SKM-1 treated with dmso at 0.1 percent for 144 hours (cell line): ENCODE measurements around the gene SCAPER.

ENCODE experiments used
- DNase-seq: peaks from one replicate; lab custom pipeline; 2025; ENCODE audit not compliant: unreplicated experiment; lab: John Stamatoyannopoulos, UW

The SCAPER gene

GRCh38 chr15:76678766-76679165 is 226.4 kb downstream of the SCAPER start:
- no peak for DNase-seq

GRCh38 chr15:76674883-76675282 is 230.3 kb downstream of the SCAPER start:
- DNase-seq: no peak

GRCh38 chr15:76669521-76670207 is 235.5 kb downstream of the SCAPER start:
- no peak for DNase-seq

GRCh38 chr15:76668900-76669299 is 236.2 kb downstream of the SCAPER start:
- no peak for DNase-seq

- no peak for DNase-seq
Measured at GRCh38 chr15:76667943-76668715, 237.0 kb downstream of the SCAPER start.

- no peak for DNase-seq
Measured at GRCh38 chr15:76664895-76665294, 240.2 kb downstream of the SCAPER start.

- no peak for DNase-seq
Measured at GRCh38 chr15:76664411-76664810, 240.7 kb downstream of the SCAPER start.

- no peak for DNase-seq
Measured at GRCh38 chr15:76663529-76663928, 241.6 kb downstream of the SCAPER start.

GRCh38 chr15:76648732-76649444 is 256.3 kb downstream of the SCAPER start:
- DNase-seq: no peak

- DNase-seq: no peak
Measured at GRCh38 chr15:76647612-76648011, 257.5 kb downstream of the SCAPER start.

GRCh38 chr15:76644646-76645045 is 260.5 kb downstream of the SCAPER start:
- no peak for DNase-seq

- no peak for DNase-seq
Measured at GRCh38 chr15:76642671-76643070, 262.5 kb downstream of the SCAPER start.

GRCh38 chr15:76637166-76637565 is 268.0 kb downstream of the SCAPER start:
- no peak for DNase-seq

- DNase-seq: no peak
Measured at GRCh38 chr15:76636059-76636458, 269.1 kb downstream of the SCAPER start.

- no peak for DNase-seq
Measured at GRCh38 chr15:76626611-76627010, 278.5 kb downstream of the SCAPER start.

GRCh38 chr15:76625267-76625666 is 279.9 kb downstream of the SCAPER start:
- DNase-seq: no peak

- DNase-seq: no peak
Measured at GRCh38 chr15:76614725-76615124, 290.4 kb downstream of the SCAPER start.

GRCh38 chr15:76588811-76589747 is 316.1 kb downstream of the SCAPER start:
- no peak for DNase-seq

GRCh38 chr15:76585576-76585897 is 319.6 kb downstream of the SCAPER start:
- DNase-seq: no peak

- no peak for DNase-seq
Measured at GRCh38 chr15:76584868-76585575, 320.1 kb downstream of the SCAPER start.
